ENCODE results near the gene TRIM72.
A peak's percentile ranks its signal among the peaks of the same experiment; 100 is the strongest.
"Not testable (repeated sequence)": the region's sequence is repeated elsewhere in the genome, so short reads cannot be mapped to it uniquely, and the experiment has no call there.

Gene TRIM72

GRCh38 chr16:31191697-31192428, 22.1 kb upstream of the TRIM72 start:
- DNase-seq = no peak

GRCh38 chr16:31192856-31193642, 20.9 kb upstream of the TRIM72 start:
- no peak for DNase-seq

- DNase-seq = no peak
Observed at GRCh38 chr16:31193874-31194273, 20.0 kb upstream of the TRIM72 start.

GRCh38 chr16:31194898-31195297, 19.0 kb upstream of the TRIM72 start:
- no peak for DNase-seq

GRCh38 chr16:31195861-31196260, 18.1 kb upstream of the TRIM72 start:
- DNase-seq = not testable (repeated sequence)

GRCh38 chr16:31196324-31197088, 17.4 kb upstream of the TRIM72 start:
- DNase-seq = no peak

GRCh38 chr16:31198207-31198882, 15.6 kb upstream of the TRIM72 start:
- no peak for DNase-seq

GRCh38 chr16:31199430-31200041, 14.4 kb upstream of the TRIM72 start:
- no peak for DNase-seq

- DNase-seq = not testable (repeated sequence)
Observed at GRCh38 chr16:31200111-31200510, 13.8 kb upstream of the TRIM72 start.

GRCh38 chr16:31200821-31201568, 12.9 kb upstream of the TRIM72 start:
- DNase-seq = peak in 1 of 2 experiments; percentile 32

- peak in 1 of 2 experiments; percentile 35 for DNase-seq
Observed at GRCh38 chr16:31201582-31202413, 12.1 kb upstream of the TRIM72 start.

GRCh38 chr16:31202414-31203375, 11.2 kb upstream of the TRIM72 start, which contains the start of gene PYCARD:
TSS of gene PYCARD (minus strand) at chr16:31202760. CDS start at chr16:31202690, 70 bp downstream.
- no peak for DNase-seq

- no peak for DNase-seq
Observed at GRCh38 chr16:31204871-31205666, 8.8 kb upstream of the TRIM72 start.

GRCh38 chr16:31206776-31207175, 7.1 kb upstream of the TRIM72 start:
- DNase-seq = no peak

- DNase-seq = no peak
Observed at GRCh38 chr16:31213342-31213741, 577 bp upstream of the TRIM72 start.

GRCh38 chr16:31214708-31215286, 878 bp downstream of the TRIM72 start:
- no peak for DNase-seq

- DNase-seq = no peak
Observed at GRCh38 chr16:31215287-31216162, 1.6 kb downstream of the TRIM72 start.

Measured in activated CD4-positive, alpha-beta T cell treated with anti-CD3 and anti-CD28 coated beads, Interleukin-2, amount 50 U/mL, for 4 hours (primary cell).